Activated naive CD4-positive, alpha-beta T cell (primary cell): ENCODE measurements around the gene CADM2.
"Not testable (repeated sequence)": the region's sequence is repeated elsewhere in the genome, so short reads cannot be mapped to it uniquely, and the experiment has no call there.

Source experiments
- DNase-seq, 4 experiments: peaks; one replicate each; lab custom pipeline; 2025; lab: John Stamatoyannopoulos, UW

Gene CADM2

DNA sequence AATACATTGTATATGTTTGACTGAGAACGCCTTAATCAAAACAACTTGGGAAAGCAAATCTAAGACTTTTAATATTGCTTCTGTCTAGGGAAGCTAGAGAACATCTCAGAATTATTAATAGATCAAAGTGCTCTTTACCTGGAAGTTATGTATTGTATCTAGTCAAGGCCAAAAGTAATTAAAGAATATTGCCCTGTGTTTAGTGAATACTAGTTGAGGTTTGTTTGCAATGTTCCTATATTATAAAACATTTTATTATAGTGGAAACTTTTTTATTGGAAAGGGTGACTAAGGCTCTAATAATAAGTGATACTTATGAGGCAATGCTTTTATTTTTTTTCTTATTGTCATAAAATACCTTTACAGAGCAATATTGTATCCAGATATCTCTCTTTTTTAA is 118.2 kb downstream of the CADM2 start:
- no peak for DNase-seq

DNA sequence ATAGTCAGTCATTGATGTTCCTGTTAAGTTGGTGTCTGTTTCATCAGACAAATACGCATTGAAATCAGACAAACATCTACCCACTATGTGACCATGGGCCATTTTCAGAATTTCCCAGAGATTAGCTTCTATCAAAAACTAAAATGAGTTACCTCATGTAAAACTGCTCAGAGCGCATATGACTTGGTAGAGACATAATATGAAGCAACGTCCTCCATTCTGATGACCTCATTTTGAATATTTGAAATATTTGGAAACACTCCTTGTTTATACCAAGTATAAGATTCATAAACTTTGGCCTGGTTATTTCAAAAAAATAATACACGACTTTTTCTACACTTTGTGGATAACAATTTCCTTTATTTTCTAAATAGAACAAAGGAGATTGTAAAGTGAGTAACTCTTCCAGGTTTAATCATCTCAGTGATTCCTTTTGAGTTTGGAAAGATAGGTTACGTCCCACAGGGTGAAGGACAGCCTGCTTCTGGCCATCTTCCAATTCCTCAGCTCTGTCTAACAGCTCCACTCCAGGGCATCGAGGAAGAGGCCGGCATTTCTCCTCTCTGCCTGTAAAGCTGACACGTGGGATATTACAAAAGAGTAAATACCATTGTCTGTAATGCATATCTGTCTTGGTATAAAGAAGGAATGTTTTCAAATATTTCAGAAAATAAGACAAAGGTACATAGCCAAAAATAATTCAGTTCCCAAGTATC is 122.6 kb downstream of the CADM2 start:
- DNase-seq: no peak

DNA sequence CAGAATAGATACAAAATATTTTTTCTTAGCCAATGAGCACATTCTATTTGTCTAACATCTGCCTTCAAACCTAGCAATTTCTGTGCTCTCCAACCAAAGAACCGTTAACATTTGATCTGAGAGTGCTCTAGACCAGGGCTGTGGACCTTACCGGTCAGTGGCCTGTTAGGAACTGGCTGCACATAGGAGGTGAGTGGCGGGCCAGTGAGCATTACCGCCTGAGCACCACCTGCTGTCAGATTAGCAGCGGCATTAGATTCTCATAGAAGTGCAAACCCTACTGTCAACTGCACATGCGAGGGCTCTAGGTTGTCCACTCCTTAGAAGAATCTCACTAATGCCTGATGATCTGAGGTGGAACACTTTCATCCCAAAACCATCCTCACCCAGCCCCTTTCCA is 131.7 kb downstream of the CADM2 start:
- no peak for DNase-seq

DNA sequence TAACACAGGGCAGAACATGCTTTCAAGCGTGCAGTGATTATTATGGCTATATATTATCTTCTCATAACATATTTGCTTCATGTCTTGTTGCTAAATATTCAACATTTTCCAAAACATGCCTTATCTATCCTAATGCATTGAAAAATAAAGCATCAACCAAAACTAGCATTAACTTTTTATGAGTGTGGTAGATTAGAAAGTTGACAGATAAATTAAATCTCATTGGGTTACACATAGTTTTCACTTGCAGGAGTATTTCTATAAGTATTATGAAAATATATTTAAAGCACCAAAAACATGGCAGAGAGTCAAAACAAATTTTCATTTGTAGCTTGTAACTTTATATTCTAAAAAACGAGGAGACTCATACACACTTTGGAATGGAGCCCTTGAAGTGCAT is 141.5 kb downstream of the CADM2 start:
- no peak for DNase-seq

DNA sequence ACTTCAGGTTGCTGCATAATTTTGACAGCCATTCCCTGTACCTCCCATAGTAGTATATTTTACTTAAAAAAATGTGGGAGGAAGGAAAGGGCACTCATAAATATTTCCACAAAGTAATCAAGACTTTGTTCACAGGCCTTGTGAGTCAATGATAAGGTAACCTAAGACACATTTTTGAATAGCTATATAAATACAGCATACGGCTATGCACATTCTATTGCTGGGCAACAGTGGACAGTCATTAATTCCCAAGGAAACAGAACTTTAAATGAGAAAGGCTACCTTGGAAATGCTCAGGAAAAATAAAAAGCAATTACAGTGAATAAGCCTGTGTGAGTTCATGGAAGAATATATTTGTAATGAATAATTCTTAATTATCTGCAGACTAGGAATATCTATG is 144.0 kb downstream of the CADM2 start:
- no peak for DNase-seq

DNA sequence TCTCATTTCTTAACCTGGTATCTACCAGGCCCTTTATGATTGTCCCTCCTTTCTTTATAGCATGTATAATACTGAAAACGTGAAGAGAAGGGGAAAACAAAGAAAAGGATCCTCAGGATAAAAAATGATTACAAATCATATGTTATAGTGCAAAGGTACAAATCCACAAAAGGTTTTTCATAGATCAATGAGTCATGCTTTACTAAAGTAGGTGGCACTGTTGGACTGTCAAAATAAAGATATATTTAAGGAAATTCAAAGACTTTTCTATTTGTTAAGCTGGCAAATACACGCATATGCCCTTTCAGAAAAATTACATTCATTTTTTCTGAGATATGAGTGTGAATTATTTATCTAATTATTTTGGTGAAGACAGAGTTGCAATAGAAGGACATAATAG is 151.6 kb downstream of the CADM2 start:
- no peak for DNase-seq

DNA sequence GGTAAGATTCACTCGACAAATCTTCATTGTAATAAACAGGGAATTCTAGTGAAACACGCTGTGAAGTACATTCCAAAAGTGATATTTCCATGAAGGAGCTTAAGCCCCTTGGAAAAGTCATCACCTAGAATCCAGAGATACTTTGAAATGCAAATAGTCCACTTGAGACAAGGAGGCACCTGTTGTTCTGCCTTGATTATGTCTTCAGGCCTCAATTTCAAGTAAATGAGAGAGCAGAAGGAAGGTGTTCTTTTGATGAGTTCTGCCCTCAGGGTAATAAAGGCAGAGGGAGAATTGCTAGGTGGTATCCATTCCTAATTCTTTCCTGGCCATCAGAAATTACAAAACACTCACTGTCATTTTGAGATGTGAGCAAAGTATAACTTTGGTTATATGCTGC is 162.1 kb downstream of the CADM2 start:
- no peak for DNase-seq

DNA sequence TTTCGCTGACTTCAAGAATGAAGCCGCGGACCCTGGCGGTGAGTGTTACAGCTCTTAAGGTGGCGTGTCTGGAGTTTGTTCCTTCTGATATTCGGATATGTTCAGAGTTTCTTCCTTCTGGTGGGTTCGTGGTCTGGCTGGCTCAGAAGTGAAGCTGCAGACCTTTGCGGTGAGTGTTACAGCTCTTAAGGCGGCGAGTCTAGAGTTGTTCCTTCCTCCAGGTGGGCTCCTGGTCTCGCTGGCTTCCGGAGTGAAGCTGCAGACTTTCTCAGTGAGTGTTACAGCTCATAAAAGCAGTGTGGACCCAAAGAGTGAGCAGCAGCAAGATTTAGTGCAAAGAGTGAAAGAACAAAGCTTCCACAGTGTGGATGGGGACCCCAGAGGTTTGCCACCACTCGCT is 174.1 kb downstream of the CADM2 start:
- DNase-seq: not testable (repeated sequence)

DNA sequence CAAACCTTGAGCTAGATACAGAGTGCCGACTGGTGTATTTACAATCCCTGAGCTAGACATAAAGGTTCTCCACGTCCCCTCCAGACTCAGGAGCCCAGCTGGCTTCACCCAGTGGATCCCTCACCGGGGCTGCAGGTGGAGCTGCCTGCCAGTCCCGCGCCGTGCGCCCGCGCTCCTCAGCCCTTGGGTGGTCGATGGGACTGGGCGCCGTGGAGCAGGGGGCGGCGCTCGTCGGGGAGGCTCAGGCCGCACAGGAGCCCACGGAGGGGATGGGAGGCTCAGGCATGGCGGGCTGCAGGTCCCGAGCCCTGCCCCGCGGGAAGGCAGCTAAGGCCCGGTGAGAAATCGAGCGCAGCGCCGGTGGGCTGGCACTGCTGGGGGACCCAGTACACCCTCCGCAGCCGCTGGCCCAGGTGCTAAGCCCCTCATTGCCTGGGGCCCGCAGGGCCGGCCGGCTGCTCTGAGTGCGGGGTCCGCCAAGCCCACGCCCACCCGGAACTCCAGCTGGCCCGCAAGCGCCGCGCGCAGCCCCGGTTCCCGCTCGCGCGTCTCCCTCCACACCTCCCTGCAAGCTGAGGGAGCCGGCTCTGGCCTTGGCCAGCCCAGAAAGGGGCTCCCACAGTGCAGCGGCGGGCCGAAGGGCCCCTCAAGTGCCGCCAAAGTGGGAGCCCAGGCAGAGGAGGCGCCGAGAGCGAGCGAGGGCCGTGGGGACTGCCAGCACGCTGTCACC is 175.1 kb downstream of the CADM2 start:
- DNase-seq: not testable (repeated sequence)

DNA sequence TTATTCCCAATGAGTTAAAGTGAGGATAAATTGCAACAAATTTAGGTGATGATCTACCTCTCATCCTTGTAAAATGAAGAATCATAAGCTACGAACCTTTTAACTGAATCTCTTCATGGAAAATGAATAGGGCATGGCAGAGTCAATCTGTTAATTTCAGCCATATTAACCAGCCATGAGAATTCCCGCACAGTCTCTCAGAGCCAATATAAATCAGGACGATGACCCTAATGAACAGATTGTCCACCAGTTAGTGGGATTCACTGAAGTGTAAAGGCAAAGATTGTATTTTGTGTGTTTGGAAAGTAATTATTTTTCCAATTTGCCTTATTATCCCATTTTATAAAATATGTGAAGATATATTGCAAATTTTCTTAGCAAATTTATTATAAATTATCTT is 183.8 kb downstream of the CADM2 start:
- DNase-seq: no peak

DNA sequence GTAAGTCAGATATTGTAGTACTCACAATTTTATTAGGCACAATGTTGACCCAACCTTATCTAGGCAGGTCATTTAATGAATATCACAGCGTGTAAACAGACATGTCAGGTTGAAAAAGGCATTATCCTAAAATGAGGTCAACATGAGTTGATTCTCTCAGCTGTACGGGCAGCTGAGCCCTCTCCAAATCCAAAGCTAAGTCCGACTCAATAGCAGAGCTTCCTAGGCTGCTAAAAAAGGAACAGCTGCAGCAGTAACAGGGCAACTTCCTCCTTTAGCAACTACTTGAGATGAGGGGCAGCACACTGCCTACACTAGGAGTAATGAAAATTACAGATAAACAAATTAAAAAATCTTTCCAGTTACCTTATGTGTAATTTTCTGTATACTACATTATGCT is 189.2 kb downstream of the CADM2 start:
- DNase-seq: no peak

DNA sequence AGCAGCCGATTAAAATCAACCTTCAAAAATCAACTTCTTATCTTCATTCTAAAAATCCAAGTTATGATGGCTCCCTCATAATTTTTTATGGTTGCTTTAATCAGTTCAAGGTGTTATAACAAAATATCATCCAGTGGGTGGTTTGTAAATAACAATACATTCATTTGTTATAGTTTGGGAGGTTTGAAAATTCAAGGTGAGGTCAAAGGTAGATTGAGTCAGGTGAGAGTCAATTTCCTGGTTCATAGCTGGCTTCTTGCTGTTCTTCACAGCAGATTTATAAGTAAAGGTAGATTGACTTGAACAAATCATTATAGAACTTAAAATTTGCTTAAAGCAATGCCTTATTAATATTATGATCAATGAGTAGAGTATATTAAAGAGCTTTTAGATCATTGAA is 192.8 kb downstream of the CADM2 start:
- DNase-seq: no peak

DNA sequence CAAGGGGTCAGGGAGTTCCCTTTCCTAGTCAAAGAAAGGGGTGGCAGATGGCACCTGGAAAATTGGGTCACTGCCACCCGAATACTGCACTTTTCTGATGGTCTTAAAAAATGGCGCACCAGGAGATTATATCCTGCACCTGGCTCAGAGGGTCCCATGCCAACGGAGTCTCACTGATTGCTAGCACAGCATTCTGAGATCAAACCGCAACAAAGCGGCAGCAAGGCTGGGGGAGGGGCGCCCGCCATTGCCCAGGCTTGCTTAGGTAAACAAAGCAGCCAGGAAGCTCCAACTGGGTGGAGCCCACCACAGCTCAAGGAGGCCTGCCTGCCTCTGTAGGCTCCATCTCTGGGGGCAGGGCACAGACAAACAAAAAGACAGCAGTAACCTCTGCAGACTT is 194.5 kb downstream of the CADM2 start:
- DNase-seq: not testable (repeated sequence)

DNA sequence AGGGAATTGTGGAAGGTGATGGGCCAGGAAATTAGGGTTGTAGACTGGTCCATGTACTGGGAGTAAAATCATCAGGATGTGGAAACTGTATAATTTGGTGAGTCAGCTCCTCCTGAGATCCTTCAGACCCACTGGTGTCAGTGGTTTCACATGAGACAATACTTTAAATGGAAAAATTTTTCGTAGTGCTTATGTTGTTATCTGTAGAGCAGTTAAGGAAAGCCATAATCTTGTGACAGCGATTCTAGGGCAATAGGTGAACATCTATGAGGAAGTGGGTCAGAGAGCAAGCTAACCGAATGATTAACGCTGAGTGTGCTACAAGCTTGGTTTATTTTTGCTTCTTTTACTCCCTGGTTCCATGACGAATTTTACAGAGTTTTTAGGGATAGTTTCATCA is 200.6 kb downstream of the CADM2 start:
- no peak for DNase-seq

DNA sequence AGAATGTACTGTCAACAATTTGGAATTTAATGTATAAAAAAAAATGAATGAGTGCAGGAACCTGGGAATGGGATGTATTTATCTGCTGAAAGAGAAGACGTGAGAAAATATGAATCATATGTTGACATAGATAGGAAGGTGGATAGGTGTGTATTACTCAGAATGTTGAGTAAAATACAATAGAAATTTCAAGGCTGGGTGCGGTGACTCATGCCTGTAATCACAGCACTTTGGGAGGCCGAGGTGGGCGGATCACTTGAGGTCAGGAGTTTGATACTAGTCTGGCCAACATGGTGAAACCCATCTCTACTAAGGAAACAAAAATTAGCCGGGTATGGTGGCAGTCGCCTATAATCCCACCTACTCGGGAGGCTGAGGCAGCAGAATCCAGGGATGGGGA is 202.8 kb downstream of the CADM2 start:
- no peak for DNase-seq

DNA sequence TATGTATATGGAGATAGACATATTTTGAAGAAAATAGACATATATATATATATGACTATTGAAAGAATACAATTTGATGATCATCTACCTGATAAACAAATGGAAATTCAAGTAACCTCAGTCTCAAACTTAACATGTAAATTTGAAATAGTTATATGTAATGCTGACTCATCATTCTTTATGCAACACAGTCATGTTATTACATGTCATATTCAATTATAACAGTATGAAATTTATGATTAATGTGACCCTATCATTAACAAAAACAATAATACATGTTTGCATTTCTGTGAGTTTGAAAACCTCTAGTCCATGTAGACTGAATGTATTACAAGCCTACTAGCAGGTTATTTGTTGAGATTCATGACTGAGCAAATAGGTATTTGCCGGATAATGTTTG is 204.1 kb downstream of the CADM2 start:
- no peak for DNase-seq

DNA sequence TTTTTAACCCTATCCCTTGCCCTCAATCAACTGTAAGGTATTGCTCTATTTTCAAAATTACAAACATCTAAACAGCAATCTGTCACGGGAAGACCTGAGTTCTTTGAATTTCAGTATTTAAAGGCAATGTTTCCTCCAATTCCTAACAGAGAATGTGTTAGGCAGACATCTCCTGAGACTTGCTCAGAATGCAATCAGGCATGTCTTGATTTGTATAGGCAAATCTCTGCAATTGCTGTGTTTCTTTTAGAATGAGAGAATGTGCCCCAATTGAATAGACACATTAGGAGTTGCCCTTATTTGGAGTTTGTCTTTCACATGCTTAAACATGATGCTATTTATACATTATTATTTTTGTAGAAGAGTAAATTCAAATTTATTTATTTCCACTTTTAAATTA is 205.6 kb downstream of the CADM2 start:
- no peak for DNase-seq

DNA sequence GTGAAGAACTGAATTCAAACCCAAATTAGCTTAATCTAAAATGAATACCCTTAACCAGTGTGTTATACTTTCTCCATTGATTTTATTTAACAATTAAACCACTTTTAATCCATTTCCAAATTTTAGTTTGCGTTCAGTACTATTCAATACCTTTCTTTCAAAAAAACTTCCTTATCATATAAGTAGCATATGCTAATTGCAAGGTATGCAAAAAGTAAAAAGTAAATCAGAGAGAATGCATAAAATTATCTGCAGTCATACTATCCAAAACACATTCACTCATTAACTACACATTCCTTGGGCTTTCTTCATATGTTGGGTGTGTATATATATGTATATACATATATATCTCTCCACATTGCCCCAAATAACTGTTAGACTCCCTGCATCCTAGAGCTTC is 208.8 kb downstream of the CADM2 start:
- no peak for DNase-seq

DNA sequence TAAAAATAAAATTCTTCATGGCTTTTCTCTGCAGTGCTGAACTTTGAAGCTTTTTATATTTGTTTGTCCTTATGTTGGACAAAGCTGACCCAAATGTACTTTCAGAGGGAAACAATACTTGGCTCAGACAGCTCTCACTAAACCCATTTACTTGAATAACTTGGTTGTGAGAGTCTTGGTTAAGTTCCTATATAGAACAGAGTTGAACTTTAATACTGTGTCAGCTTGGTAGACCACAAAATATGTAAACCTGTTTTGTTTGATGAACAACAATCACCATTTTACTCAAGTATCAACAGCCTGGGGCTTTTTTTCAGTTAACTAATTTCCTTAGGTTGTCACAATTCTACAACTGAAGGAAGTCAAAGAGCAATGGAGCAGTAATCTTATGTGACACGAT is 211.9 kb downstream of the CADM2 start:
- no peak for DNase-seq

DNA sequence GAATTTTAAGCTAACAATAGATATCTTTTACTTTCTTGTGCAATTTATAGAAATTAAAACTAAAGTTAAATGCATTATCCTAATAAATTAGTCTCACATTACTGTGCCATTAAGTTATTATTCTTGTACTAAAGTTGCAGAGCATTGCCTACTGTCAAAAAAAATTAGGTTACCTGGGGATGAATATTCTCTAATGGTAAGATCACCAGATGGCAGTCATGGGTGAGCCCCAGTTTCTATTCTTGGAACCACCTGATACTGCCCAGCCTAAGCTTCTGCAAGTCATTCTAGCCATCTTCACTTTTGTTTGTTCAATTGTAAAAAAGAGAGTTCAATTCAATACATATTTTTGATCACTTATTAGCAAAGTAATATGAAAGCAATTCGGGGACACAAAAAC is 213.2 kb downstream of the CADM2 start:
- DNase-seq: no peak

DNA sequence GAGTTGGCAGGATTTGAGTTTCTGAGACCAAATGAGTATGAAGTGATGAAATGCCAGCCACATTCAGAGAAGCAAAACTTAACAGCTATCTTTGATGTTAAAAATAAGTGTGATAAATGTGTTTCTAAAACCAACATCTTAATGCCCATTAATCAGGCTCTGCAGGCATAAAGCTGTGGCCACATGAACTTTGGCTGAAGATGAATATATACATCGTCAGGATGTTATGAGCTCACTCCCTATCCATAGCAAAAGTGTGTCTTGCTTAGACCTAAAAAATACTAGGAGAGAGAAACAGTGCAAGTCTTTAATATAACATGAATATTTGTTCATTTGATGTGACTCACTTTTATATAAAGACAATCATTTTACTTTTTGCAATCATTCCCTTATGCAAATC is 218.0 kb downstream of the CADM2 start:
- DNase-seq: no peak

DNA sequence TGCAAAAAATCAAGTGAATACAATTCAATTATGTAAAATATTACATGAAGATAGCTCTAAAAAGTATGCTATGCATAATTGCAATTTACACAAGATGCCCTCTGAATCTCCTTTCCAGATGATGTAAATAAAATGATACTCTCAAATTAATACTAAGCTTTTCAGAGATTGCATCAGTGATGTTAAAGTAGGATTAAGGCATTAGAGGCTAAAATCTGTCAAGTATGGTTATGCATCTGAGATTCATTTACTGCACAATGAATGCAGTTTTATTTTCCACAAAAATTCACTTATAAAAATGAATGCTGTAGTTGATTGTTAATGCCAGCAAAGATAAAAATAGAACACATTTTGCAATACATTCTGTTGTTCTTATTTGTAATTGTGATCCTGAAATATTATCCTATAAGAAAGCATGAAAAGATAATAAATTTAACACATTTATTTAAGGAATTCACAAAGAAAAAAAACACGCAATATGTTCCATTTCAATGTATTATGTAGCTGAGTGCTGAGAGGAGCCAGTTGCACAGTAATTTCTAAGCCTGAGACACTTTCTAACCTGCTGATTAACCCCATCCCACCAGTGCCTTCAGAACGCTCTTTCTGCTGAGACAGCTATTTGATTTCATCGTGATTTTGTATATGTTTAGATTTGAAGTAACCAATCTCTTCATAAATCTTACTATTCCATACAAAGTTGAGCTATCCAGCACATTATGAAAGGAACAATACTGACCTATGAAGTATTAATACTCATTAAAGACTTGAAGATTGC is 224.4 kb downstream of the CADM2 start:
- no peak for DNase-seq

DNA sequence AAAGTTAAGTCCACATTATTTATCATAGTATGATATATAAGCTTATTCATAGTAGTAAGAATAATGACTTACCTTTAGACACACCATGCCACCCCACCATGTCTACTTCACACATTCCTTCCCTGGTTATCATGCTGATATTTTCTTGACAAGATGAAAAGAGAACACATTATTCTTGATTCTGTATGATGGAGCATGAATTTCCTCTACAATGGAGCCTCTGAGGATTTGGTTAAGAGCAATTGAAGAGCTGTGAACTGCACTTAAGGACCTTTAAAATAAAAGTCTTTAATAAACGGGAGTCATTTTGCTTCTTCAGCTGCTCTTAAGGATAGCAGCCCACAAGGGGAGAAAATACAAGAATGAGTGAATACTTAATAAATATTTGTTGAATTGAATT is 226.7 kb downstream of the CADM2 start:
- DNase-seq: no peak
